NK-92 (cell line): ENCODE data around the gene STK4.
"Not testable (repeated sequence)": the region's sequence is repeated elsewhere in the genome, so short reads cannot be mapped to it uniquely, and the experiment has no call there.

Source experiments
- DNase-seq: peaks from one replicate; lab custom pipeline; 2025; ENCODE audit not compliant: unreplicated experiment; lab: John Stamatoyannopoulos, UW

The STK4 gene

GRCh38 chr20:44981736-44982406, 15.6 kb downstream of the STK4 start:
- DNase-seq: no peak

GRCh38 chr20:44983093-44983674, 16.9 kb downstream of the STK4 start:
- DNase-seq: no peak

DNA sequence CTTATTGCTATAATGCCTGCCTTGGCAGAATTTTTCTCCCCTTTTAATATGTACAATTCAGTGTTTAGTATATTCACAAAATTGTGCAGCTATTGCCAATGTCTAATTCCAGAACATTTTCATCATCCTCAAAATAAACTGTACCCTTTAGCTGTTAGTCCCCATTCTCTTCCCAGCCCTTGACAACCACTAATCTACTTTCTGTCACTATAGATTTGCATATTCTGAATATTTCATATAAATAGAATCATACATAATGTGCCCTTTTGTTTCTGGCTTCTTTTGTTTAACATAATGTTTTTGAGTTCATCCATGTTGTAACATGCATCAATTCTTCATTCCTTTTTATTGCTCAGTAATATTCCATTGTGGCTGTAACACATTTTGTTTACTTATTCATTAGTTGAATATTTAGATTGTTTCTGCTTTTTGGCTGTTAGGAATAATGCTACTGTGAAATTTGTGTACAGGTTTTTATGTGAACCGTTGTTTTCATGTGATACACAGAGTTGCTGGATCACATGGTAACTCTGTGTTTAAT, 22.4 kb downstream of the STK4 start:
- DNase-seq: no peak

DNA sequence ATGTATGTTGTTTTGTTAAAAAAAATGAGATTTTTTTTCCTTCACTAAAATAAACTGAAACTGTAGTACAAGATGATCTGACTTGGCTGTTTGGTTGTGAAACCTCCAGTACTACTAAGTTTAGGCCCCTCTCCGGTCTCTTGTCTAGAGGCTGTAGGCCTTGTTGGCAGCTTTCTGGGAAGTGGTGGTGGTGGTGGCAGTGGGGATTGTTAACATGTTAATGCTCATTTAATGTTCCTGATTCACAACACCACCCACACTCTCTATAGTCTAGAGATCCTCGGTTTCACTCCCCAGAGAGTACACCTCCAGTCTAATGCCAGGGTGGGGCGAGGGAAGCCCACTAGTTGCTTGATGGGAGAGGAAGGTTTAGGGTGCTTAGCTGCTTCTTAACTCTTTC, 24.1 kb downstream of the STK4 start:
- no peak for DNase-seq

DNA sequence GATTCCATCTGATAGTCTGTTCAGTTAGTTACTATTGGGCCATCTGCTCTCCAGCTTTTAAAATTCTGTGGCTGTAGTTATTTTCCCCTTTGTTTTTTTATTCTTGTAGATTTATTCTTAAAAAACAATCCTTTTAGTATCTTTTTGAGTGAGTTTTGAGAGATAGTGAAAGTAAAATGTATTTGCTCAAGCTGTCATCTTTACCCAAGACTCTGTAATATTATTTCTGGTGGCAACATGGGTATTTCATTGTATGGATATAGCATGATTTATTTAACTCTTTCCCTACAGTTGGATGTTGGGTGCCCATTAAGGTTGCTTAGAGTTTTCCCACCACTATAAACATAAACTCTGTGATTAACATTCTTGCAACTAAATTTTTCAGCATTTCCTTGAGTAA, 24.6 kb downstream of the STK4 start:
- no peak for DNase-seq

DNA sequence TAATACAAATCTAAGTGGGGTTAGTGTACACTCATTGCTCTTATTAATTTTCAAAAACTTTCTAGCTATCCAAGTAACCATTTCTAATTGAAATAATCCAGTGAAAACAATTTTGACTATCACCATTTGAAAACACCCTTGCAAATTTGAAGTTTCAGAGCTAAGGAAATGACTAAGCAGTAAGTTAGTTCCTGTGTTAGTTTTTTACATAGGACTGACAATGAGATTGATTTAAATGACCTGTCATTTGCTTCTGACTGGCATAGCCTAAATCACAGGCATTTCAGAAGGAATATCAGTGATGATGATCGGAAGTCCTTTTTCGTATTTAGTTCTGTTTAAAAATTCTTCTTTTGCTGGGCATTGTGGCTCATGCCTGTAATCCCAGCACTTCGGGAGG, 27.0 kb downstream of the STK4 start:
- DNase-seq: no peak

DNA sequence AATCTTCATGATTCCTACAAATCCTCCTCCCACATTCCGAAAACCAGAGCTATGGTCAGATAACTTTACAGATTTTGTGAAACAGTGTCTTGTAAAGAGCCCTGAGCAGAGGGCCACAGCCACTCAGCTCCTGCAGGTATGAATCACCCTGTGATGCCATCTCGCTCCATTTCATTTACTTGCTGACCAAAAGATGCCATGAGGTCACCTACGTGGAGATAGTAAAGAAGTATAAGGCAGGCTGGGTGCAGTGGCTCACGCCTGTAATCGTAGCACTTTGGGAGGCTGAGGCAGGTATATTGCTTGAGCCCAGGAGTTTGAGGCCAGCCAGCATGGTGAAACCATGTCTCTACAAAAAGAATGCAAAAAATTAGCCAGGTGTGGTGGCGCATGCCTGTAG, 30.9 kb downstream of the STK4 start:
- DNase-seq: no peak

DNA sequence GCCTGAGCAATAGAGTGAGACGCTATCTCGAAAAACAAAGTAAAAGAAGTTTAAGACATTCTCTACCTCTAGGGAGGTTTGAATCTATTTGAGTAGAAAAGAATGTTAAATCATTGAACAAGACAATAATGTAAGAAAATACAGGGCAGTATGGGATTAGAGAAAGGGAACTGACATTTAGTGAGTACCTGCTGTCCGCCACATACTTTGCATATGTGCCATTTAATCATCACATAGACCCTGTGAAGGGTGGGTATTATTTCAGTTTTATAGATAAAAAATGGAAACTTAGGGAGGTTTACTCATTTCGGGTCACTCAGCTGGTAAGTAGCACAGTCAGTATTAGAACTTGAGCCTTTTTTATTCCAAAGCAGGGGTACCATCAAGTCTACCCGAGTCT, 31.4 kb downstream of the STK4 start:
- DNase-seq: no peak

GRCh38 chr20:45008521-45009049, 42.3 kb downstream of the STK4 start:
- no peak for DNase-seq

- no peak for DNase-seq
Measured at GRCh38 chr20:45010399-45010828, 44.1 kb downstream of the STK4 start.

DNA sequence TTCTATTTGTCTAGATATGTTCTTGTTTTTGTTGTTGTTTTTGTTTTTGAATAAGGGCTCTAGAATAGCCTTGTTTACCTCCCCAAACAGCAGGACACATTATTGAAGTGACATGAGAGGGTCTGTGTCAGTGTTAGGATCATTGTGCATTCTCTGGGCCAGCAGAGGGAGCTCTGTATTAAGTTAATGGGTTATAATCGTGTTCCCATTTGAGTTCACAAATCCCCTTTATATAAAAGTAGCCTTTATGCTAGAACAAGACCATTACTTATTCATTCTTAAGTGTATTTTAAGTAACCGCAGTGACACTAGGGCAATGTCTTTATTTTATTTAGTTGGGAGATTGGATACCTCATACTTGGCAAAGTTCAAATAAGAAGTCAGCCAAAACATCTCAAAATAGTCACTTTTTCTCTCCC, 44.8 kb downstream of the STK4 start:
- no peak for DNase-seq

- DNase-seq: no peak
Measured at GRCh38 chr20:45012682-45013302, 46.5 kb downstream of the STK4 start.

DNA sequence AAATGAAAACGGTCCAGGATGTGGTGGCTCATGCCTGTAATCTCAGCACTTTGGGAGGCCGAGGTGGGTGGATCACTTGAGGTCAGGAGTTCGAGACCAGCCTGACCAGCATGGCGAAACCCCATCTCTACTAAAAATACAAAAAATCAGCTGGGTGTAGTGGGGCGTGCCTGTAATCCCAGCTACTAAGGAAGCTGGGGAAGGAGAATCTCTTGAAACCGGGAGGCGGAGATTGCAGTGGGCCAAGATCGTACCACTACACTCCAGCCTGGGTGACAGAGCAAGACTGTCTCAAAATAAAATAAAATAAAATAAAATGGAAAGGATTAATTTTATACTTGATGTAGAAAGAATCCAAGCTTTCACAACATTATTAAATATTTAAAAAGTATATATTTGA, 47.8 kb downstream of the STK4 start:
- not testable (repeated sequence) for DNase-seq

DNA sequence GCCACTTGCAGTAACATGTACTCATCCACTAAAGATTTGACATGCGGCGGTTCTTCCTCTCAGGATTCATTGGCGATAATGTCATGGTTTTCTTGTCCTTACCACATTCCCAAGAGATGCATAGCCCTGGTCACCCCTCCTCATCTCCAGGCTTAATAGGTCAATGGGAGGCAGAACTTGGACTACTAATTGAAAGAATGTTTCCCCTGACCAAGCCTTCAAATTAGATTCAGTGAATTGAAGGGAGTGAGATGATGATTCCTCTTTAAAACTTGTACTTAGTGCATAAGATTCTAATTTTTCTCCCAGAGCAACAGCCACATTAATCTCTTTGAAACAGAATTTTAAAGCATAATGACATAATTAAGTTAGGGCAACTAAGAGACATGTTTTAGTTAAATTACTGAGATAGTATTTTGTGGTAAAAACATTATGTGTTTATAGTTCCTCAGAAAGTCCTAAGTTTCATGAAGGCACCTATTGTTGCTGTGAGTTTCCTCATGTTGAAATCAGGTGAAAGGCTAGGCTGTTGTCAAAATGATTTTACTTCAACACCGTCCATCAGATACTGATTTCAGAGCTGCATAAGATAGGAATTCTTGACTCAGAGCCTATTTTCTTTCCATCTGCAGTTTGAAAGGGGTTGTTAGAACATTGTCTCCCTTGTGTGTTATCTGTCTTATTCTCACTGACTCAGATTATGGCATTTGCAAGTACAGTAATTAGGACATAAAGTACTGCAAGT, 48.5 kb downstream of the STK4 start:
- DNase-seq: no peak

- DNase-seq: no peak
Measured at GRCh38 chr20:45016089-45016671, 49.9 kb downstream of the STK4 start.

- DNase-seq: no peak
Measured at GRCh38 chr20:45017281-45017680, 51.0 kb downstream of the STK4 start.

DNA sequence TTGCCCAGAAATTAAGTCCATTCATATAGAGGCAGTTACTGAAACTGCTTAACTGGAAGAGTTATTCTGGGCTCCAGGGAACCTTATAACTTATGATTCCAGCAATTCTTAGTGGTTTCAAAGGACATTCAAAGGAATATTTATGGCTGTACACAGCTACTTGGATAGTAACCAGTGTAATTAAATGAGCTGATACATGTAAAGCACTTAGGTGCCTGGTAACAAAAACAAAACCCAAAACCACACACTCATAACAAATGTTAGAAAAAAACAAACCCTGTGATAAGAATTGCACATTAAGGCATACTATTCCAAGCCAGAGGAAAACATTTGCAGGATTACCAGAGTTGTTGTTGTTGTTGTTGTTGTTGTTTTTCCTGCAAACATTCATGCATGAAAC, 51.5 kb downstream of the STK4 start:
- DNase-seq: no peak

GRCh38 chr20:45019027-45019761, 52.9 kb downstream of the STK4 start:
- no peak for DNase-seq

GRCh38 chr20:45019762-45020123, 53.4 kb downstream of the STK4 start:
- no peak for DNase-seq

DNA sequence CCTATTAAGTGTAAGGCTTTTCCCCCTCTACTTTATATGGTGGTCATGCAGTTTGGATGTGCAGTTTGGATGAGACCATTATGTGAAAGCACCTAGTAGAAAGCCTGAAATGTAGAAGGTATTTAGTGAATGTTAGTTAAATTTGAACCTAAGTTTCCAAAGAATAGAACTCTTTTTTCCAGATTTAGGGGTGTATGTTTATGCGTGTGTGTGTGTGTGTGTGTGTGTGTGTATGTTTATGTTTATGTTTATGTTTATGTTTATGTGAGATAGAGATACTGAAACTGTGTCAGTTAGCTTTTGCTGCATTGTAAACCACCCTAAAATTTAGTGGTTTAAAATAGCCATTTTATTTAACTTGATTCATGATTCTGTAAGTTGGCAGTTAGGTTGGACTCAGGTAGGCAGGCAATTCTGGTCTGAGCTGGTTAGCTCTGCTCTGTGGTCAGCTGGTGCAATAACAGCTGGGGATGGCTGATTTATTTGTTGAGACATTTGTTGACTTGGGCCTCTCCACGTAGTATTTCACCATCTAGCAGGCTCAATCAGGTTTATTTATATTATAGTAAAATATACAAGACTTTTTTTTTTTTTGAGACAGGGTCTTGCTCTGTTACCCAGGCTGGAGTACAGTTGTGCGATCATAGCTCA, 54.0 kb downstream of the STK4 start:
- no peak for DNase-seq
